Adrenal gland (tissue), 12 donors: ENCODE data around the gene ITIH3. TPM values are rescaled to one million over a fixed set of nuclear protein-coding genes. Genes with fewer than 3 reads are reported as not detected.
A peak's percentile ranks its signal among the peaks of the same experiment; 100 is the strongest.

Experiments
- DNase-seq, 7 donors: peaks; one replicate each; pipeline ENCODE4 v3.0.0-alpha.2; 2019 to 2020
- H3K27ac ChIP-seq, 5 donors: fragments of 200-600 bp; sonication (generic) in 4 of 5; 1 replicate in 3 of 5; 2 replicates in 2 of 5; pipeline versions ENCODE4 v1.5.1 to v1.8.0; 2016 to 2020; ENCODE audit warnings: mild to moderate bottlenecking in 1 of 5
- H3K27me3 ChIP-seq: fragments of 200-600 bp; 2 replicates; pipeline ENCODE4 v1.8.0; 2021
- H3K36me3 ChIP-seq, 2 donors: fragments of 200-600 bp; replicated peaks in 1 of 2; 1 replicate in 1 of 2; 2 replicates in 1 of 2; pipeline versions ENCODE4 v1.5.1 to v1.8.0; 2018 to 2022
- H3K4me1 ChIP-seq, 2 donors: fragments of 200-600 bp; replicated peaks in 1 of 2; 1 replicate in 1 of 2; 2 replicates in 1 of 2; pipeline versions ENCODE4 v1.5.1 to v1.8.0; 2018 to 2021
- H3K4me3 ChIP-seq, 4 donors: fragments of 200-600 bp; sonication (generic) in 3 of 4; one replicate each; pipeline ENCODE4 v1.5.1; 2016 to 2018
- H3K9me3 ChIP-seq, 3 donors: fragments of 200-600 bp; sonication (generic) in 1 of 3; replicated peaks in 1 of 3; 1 replicate in 2 of 3; 2 replicates in 1 of 3; pipeline versions ENCODE4 v1.5.1 to v1.8.0; 2016 to 2021
- POLR2A ChIP-seq, 2 donors: fragments of 450-650 bp; IDR thresholded peaks; one replicate each; pipeline ENCODE4 v1.6.1; 2017; ENCODE audit warnings: antibody characterized with exemption in 2 of 2, mild to moderate bottlenecking in 2 of 2, moderate library complexity in 1 of 2
- WGBS, 4 donors: extraction: QIAGEN DNeasy Blood & Tissue Kit in 2 of 4; methylation state at CpG; one replicate each; pipeline versions ENCODE4 v1.1.5 to v1.1.7; 2013 to 2017; 5-methylcytosine and 5-hydroxymethylcytosine counted together
- intact Hi-C, 2 donors: fragments of 100-400 bp; cut with DNase I; formaldehyde crosslinking; loops; one replicate each; pipeline versions ENCODE4 v1.14.1 to v1.15.0; 2022 to 2023
- polyA plus RNA-seq, 3 donors: library from polyadenylated mRNA; stranded (reverse); fragments of 200-250 nt in 2 of 3; fragments of 350-450 nt in 1 of 3; fragmentation: Illumina TruSeq in 1 of 3; extraction: RNeasy Lipid Tissue Mini Kit (QIAGEN cat#74804) in 1 of 3; gene quantifications; one replicate each; pipeline ENCODE4 v1.2.3, GENCODE V29; 2013 to 2014
- total RNA-seq, 9 donors: library from RNA; depleted of rRNA in 4 of 9; stranded (reverse); fragments of >200 nt in 4 of 9; fragments of 120-200 nt in 1 of 9; fragmentation: NEBNext Ultra II Directional in 1 of 9; extraction: Animal tissue kit (Norgen Biotek cat#: 25700) in 1 of 9; gene quantifications; one replicate each; pipeline versions ENCODE4 v1.1.0 to v1.2.4, GENCODE V29; 2013 to 2023
- TF ChIP-seq, protein P1 (sequence below), 6 experiments: fragments of 450-650 bp in 4 of 6; fragments of 200-600 bp in 2 of 6; sonication (generic) in 1 of 6; IDR thresholded peaks; 1 replicate in 5 of 6; 2 replicates in 1 of 6; pipeline versions ENCODE4 v1.5.1 to v1.8.0; 2016 to 2021; ENCODE audit warnings: antibody characterized with exemption in 6 of 6, mild to moderate bottlenecking in 2 of 6, moderate library complexity in 1 of 6
- donor health status: healthy with polysubstance abuse.
- donor health status: Bipolar disorder and iron deficiency.
- donor health status: DM: yes; HTN: yes; CAD: no.
- donor health status: DM: no; HTN: no; CAD: no.
- donor health status: DM: no; HTN: no; CAD: no.
- donor health status: DM: yes; HTN: yes; CAD: no.

Gene ITIH3
- total and polyA plus RNA-seq, 12 donors: 0.18 to 31.7 (median 3.2) TPM

DNA sequence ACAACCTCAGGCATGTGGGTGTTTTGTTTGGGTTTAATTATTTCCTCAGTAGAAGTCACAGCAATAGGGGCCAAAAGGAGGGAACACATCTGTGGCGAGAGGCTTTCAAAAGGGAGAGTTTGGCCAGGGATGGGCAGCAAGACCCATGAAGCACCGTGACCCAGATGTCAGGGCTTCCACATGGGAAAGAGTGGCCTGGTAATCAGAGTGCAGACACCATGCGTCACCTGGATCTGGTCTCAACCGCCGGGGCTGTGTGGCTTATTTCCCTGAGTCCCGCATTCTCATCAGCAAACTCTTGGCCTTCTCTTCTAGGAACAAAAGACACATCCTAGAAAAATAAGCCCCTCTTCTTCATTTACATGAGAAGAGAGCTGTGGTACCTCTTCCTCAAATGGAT is 52.6 kb downstream of the ITIH3 start:
- H3K4me1 ChIP-seq: peaks cover 5 to 21% of the 10 kb centered on the region in 2 donors
- no peaks in the 10 kb centered on the region for H3K27me3 ChIP-seq
- no peak for TF ChIP-seq POLR2A (IDR thresholded peaks at IDR 0.05)
- TF ChIP-seq, protein P1, sequence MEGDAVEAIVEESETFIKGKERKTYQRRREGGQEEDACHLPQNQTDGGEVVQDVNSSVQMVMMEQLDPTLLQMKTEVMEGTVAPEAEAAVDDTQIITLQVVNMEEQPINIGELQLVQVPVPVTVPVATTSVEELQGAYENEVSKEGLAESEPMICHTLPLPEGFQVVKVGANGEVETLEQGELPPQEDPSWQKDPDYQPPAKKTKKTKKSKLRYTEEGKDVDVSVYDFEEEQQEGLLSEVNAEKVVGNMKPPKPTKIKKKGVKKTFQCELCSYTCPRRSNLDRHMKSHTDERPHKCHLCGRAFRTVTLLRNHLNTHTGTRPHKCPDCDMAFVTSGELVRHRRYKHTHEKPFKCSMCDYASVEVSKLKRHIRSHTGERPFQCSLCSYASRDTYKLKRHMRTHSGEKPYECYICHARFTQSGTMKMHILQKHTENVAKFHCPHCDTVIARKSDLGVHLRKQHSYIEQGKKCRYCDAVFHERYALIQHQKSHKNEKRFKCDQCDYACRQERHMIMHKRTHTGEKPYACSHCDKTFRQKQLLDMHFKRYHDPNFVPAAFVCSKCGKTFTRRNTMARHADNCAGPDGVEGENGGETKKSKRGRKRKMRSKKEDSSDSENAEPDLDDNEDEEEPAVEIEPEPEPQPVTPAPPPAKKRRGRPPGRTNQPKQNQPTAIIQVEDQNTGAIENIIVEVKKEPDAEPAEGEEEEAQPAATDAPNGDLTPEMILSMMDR (IDR thresholded peaks at IDR 0.05): no peak
- H3K4me3 ChIP-seq: no peak overlapping the region
- peaks cover 0 to 29% of the 10 kb centered on the region in 2 donors for H3K36me3 ChIP-seq
- no peaks in the 10 kb centered on the region for H3K9me3 ChIP-seq
- no peak overlapping the region for H3K27ac ChIP-seq
- intact Hi-C loops: loop anchor here in 1 of 2 donors (5.0 kb wide), 1 partner anchor 85 kb away; no protein-coding TSS in a partner anchor
- DNase-seq: no peak
- 86 to 98% (median 96%) methylated on average over 5 to 6 of the region's 6 CpGs for WGBS, 4 donors

DNA sequence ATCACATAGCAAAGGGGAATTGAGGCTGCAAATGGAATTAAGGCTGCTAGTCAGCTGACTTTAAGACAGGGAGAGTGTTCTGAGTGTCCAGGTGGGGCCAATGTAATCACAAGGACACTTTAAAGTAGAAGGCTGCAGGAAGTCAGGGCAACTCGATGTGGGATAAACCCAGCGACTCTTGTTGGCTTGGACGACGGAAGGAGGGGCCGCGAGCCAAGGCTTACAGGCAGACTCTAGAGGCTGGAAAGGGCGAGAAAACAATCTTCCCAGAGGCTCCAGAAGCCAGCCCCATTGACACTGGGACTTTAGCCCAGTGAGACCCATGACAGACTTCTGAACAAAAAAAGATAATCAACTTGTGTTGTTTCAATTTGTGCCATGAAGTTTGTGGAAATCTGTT is 53.1 kb downstream of the ITIH3 start:
- H3K4me1 ChIP-seq: peaks cover 5 to 23% of the 10 kb centered on the region in 2 donors
- intact Hi-C loops: loop anchor here in 1 of 2 donors (5.0 kb wide), 1 partner anchor 85 kb away; no protein-coding TSS in a partner anchor
- H3K27ac ChIP-seq: no peak overlapping the region
- TF ChIP-seq, protein P1 (IDR thresholded peaks at IDR 0.05): no peak
- H3K36me3 ChIP-seq: peaks cover 0 to 28% of the 10 kb centered on the region in 2 donors
- no peak for DNase-seq
- H3K4me3 ChIP-seq: no peak overlapping the region
- H3K27me3 ChIP-seq: no peaks in the 10 kb centered on the region
- WGBS, 4 donors: 85 to 93% (median 87%) methylated on average over 7 of the region's 7 CpGs
- no peaks in the 10 kb centered on the region for H3K9me3 ChIP-seq

DNA sequence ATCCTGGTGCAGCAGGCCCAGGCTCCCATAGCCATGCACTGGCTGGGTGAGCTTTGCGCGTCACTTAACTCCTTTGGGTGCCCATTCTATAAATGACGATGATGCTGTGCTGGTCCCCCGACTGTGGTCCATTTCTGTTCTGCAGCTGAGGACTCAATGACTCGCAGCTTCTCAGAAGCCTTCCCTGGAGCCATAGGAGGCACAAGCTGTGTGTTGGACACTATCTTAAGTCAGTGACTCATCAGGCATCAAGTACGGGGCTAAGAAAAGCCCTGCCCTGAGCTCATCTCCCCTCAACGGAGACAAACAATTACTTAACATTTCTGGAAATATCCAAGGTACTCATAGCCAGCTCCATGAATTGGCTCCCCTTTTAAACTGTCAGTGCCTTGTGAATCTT is 54.0 kb downstream of the ITIH3 start:
- H3K27ac ChIP-seq: no peak overlapping the region
- DNase-seq: peak in 1 of 7 donors; percentile 44
- H3K9me3 ChIP-seq: no peaks in the 10 kb centered on the region
- no peak overlapping the region for H3K4me3 ChIP-seq
- peaks cover 0 to 28% of the 10 kb centered on the region in 2 donors for H3K36me3 ChIP-seq
- H3K27me3 ChIP-seq: no peaks in the 10 kb centered on the region
- intact Hi-C loops: loop anchor here in 1 of 2 donors (5.0 kb wide), 1 partner anchor 84 kb away; no protein-coding TSS in a partner anchor
- WGBS, 4 donors: 64 to 74% (median 69%) methylated on average over 6 to 7 of the region's 7 CpGs
- no peak for TF ChIP-seq POLR2A (IDR thresholded peaks at IDR 0.05)
- TF ChIP-seq, protein P1 (IDR thresholded peaks at IDR 0.05): no peak
- peaks cover 5 to 31% of the 10 kb centered on the region in 2 donors for H3K4me1 ChIP-seq

DNA sequence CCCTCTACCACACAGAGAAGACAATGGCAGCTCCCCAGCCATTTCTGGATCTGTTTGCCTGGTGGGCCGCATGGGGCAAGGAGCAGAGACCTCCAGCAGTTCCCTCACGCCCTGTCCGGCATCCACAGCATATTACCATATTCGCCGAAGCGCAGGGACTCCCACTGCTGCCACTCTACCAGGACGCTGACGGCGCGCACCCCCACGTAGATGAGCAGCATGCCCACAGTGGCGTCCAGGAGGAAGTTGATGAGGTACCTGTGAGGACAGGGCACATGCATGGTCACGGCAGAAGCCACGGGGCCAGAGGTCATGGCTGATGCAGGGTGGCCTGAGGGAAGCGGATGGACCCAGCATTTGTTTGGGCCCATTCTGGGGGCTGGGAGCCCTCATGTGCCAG is 55.1 kb downstream of the ITIH3 start:
- Histone ChIP-seq H3K4me1 (peaks cover 4 to 22% of the 10 kb centered on the region in 2 donors), H3K9me3 (no peaks in the 10 kb centered on the region), H3K36me3 (peaks cover 0 to 34% of the 10 kb centered on the region in 2 donors), H3K27me3 (no peaks in the 10 kb centered on the region), H3K27ac (no peak overlapping the region), H3K4me3 (no peak overlapping the region)
- intact Hi-C loops: loop anchor here (5.0 to 10.0 kb wide), 3 partner anchors 83 to 223 kb away; no protein-coding TSS in a partner anchor
- WGBS, 4 donors: 86 to 100% (median 95%) methylated on average over 1 to 15 of the region's 15 CpGs
- no peak for DNase-seq
- TF ChIP-seq, protein P1 (IDR thresholded peaks at IDR 0.05): no peak
- TF ChIP-seq POLR2A (IDR thresholded peaks at IDR 0.05): no peak
